Transverse colon (tissue), 3 donors: ENCODE results near the gene FLYWCH1.

Source experiments
- POLR2A ChIP-seq: fragments of 450-650 bp; IDR thresholded peaks from one replicate; pipeline ENCODE4 v1.6.1; 2016; ENCODE audit warnings: antibody characterized with exemption, mild to moderate bottlenecking, moderate library complexity
- TF ChIP-seq, protein P1 (sequence below), 5 experiments: fragments of 200-600 bp in 3 of 5; fragments of 450-650 bp in 2 of 5; sonication (generic) in 3 of 5; IDR thresholded peaks; 1 replicate in 2 of 5; 2 replicates in 3 of 5; pipeline ENCODE4 v1.5.1; 2016 to 2017; ENCODE audit warnings: antibody characterized with exemption in 5 of 5, inconsistent platforms in 3 of 5, mild to moderate bottlenecking in 2 of 5, moderate library complexity in 1 of 5

DNA sequence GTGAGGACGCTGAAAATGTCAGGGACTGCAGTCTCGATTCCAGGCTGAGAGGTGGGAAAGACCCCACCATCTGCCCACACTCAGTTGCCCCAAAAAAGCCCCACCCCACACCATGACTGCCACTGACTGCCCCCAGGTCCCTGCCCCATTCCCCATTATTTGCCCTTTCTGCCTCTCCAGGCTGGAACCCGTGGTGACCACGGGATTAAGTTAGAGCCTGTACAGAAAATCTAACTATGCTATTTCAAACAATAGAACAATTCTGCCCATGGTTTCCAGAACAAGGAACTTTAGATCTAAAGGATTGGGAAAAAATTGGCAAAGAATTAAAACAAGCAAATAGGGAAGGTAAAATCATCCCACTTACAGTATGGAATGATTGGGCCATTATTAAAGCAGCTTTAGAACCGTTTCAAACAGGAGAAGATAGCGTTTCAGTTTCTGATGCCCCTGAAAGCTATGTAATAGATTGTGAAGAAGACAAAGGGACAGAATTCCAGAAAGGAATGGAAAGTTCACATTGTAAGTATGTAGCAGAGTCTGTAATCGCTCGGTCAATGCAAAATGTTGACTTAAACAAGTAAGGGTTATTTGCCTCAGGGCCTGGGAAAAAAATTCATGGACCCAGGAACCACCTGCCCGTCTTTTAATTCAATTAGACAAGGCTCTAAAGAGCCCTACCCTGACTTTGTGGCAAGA, 14.4 kb downstream of the FLYWCH1 start:
- TF ChIP-seq, protein P1, sequence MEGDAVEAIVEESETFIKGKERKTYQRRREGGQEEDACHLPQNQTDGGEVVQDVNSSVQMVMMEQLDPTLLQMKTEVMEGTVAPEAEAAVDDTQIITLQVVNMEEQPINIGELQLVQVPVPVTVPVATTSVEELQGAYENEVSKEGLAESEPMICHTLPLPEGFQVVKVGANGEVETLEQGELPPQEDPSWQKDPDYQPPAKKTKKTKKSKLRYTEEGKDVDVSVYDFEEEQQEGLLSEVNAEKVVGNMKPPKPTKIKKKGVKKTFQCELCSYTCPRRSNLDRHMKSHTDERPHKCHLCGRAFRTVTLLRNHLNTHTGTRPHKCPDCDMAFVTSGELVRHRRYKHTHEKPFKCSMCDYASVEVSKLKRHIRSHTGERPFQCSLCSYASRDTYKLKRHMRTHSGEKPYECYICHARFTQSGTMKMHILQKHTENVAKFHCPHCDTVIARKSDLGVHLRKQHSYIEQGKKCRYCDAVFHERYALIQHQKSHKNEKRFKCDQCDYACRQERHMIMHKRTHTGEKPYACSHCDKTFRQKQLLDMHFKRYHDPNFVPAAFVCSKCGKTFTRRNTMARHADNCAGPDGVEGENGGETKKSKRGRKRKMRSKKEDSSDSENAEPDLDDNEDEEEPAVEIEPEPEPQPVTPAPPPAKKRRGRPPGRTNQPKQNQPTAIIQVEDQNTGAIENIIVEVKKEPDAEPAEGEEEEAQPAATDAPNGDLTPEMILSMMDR (IDR thresholded peaks at IDR 0.05): no peak
- TF ChIP-seq POLR2A: no peak
